Stimulated activated naive CD8-positive, alpha-beta T cell treated with anti-CD3 and anti-CD28 coated beads, Interleukin-15, Interleukin-2, amounts not matched to agents 100 U/mL and 50 U/mL, for 24 hours (primary cell): ENCODE measurements around the gene VSTM2A.
"Not testable (repeated sequence)": the region's sequence is repeated elsewhere in the genome, so short reads cannot be mapped to it uniquely, and the experiment has no call there.

Experiments used
- ATAC-seq: fragments of 150-1000 bp; cut with Tn5 transposase; one replicate; pipeline ENCODE4 v1.10.0; 2021
- DNase-seq: peaks from one replicate; pipeline ENCODE4 v3.0.0; 2021

The VSTM2A gene, protein sequence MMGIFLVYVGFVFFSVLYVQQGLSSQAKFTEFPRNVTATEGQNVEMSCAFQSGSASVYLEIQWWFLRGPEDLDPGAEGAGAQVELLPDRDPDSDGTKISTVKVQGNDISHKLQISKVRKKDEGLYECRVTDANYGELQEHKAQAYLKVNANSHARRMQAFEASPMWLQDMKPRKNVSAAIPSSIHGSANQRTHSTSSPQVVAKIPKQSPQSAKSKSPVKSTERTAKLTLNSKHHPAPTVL

DNA sequence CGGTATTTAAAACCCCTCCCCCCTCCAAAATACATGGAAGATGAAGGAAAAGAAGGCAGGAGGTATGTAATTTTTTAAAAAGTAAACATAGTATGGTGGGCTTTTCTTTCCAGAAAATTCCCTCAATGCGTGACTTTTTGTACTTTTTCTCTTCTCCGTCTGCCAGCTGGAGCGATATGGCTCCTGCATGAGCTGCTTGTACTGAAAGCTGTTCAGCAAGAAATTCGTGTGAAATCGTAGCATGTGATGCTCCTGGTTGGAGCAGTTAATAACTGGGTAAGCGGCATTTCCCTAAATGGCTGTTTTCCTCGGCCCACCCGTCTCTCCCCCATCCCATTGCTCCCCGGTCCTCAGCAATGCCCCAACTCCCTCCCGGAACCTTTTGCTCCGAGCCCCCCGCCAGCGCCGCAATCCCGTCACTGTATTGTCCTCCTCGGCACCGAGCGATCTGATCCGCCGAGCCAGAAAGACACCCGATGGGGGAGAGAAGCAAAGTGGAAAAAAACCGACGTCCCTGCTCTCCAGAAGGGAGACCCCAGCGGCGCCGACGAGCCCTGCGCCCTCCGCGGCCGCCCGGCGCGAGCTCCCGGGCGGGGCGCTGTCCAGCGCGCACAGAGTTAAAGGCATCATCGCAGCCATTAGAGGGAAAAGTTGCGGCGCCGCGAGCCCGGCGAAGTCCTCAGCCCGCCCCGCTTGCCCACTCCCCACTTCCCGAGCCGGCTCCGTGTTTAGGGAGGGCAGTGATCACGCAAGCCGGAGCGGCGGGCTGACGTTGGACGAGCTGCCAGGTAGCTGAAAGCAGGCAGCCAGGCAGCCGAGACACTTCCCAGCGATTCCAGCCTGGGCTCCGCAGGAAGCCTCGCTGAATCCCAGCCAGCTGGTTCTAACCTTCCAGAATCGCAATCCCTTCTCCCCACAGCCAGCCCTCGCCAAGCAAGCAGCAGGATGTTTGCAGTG lies at the start of gene VSTM2A:
VSTM2A (plus strand) TSS at position 707 of the 957 bp plus-strand sequence. CDS start 356 bp downstream, outside the sequence.
- DNase-seq (no peak), ATAC-seq (no peak)

DNA sequence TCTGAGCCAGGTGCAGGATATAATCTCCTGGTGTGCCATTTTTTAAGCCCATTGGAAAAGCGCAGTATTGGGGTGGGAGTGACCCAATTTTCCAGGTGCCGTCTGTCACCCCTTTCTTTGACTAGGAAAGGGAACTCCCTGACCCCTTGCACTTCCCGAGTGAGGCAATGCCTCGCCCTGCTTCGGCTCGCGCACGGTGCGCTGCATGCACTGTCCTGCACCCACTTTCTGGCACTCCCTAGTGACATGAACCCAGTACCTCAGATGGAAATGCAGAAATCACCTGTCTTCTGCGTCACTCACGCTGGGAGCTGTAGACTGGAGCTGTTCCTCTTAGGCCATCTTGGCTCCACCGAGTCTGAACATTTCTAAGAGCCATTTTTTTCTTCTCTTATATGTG lies 37.6 kb upstream of the VSTM2A start:
- not testable (repeated sequence) for ATAC-seq, DNase-seq

DNA sequence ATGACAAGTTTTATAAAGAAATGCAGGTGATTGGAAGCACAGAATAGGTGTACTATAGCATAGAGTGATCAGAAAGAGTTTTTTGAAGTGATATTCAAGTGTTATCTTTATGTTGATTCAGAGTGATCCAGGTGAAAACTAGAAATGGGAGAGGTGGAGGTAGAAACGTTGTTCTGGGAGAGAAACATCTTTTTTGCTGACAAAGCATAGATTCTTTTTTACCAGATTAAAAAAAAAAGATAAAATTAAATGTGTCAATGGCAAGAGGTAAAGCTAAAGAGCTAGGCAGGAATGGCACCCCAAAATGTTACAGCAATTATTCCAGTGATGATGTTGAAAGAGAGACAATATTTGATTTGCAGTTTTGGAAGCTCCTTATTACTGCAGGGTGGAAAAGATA lies 12.6 kb upstream of the VSTM2A start:
- DNase-seq (no peak), ATAC-seq (no peak)

DNA sequence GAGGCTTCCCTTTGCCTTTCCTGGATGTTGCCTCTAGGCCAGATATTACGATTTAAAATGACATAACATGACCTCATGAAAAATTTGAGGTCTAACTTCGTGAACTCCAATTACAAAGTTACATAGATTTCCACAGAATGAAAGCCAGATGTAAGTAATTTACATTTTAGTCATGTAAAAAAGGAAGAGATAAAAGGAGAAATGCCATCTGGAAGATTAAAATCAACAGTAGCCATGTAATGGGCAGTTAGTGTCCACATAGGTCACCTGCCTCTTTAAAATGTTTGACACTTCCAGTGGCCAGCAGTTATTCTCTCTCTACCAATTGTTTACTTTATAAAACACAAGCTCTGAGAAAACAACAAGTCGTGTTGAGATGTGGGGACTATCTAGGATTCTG lies 4.1 kb upstream of the VSTM2A start:
- DNase-seq (no peak), ATAC-seq (no peak)

DNA sequence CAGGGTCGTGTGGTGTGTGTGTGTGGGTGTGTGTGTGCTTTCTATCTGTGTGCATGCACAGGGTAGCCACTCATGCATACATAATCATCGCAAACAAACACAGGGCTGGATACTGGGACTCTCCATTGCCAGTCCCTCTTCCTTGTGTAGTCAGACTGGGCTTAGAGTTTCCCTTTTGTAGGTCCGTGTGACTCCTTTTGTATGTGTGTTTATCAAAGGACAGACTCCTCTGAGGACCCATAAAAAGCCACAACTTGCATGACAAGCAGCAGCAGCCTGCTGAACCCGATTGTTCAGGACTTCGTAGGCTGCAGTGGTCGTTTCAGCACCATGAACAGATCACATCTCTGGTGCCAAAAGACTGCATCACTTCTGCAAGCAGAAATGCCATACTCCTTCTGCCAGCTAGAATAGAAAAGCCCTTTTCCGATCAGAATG lies 895 bp downstream of the VSTM2A start:
- no peak for ATAC-seq
- no peak for DNase-seq

DNA sequence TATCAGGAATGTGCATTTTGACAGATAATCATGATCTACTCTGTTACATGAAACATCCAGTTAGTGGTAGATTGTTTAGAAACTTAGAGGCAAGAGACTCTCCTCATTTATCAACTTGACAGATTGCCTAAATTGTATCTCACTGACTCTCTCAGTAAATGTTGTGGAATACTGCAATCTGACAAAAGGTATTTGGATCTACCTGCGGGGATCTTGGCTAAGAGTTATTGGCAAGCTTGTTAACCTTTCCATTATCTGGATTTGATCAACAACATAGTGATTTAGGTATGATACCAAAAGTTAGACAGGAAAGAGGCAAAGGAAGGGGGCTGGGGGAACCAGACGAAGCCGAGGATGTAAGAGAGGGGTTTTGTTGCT lies 2.0 kb downstream of the VSTM2A start:
- DNase-seq, result no peak
- ATAC-seq, result no peak

DNA sequence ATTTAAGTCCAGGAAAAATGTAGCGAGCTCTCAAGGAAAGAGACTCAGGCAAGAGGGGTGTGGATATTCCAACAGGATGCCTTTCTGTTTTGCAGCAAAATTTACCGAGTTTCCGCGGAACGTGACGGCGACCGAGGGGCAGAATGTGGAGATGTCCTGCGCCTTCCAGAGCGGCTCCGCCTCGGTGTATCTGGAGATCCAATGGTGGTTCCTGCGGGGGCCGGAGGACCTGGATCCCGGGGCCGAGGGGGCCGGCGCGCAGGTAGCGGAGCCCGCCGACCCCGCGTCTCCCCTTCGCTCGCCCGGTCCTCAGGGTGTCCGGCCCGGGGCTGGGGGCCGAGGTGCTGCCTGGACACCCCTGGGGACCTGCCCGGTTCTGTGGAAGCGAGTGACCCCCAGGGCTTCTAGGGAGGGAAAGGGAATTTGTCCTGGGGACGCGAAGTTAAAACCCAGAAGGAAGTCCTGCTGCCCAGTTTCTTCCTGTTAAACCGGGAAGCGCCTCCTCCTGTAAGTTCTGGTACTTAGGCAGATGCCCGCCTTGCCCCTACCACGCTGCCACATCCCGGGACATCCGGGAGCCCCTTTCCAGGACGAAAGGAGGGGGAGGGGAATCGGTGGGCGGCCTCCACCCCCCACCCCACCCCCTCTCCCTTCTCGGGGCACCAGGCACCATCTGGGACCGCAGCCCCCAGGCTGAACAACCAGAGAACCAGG lies 2.5 kb downstream of the VSTM2A start:
- no peak for ATAC-seq
- no peak for DNase-seq

DNA sequence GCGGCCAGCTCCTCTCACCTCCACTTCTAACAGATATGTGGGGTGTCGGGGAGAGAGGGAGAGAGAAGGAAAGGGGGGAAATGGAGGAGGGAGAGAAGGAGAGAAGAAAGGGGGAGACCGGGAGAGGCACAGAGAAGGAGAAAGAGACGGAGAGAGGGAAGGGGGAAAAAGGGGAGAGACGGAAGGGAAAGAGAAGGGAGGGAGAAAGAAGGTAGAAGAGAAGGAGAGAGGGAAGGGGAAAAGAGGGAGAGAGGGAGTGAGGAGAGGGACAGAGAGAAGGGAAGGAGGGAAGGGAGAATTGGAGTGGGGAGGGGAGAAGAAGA lies 3.0 kb downstream of the VSTM2A start:
- DNase-seq (no peak), ATAC-seq (no peak)

DNA sequence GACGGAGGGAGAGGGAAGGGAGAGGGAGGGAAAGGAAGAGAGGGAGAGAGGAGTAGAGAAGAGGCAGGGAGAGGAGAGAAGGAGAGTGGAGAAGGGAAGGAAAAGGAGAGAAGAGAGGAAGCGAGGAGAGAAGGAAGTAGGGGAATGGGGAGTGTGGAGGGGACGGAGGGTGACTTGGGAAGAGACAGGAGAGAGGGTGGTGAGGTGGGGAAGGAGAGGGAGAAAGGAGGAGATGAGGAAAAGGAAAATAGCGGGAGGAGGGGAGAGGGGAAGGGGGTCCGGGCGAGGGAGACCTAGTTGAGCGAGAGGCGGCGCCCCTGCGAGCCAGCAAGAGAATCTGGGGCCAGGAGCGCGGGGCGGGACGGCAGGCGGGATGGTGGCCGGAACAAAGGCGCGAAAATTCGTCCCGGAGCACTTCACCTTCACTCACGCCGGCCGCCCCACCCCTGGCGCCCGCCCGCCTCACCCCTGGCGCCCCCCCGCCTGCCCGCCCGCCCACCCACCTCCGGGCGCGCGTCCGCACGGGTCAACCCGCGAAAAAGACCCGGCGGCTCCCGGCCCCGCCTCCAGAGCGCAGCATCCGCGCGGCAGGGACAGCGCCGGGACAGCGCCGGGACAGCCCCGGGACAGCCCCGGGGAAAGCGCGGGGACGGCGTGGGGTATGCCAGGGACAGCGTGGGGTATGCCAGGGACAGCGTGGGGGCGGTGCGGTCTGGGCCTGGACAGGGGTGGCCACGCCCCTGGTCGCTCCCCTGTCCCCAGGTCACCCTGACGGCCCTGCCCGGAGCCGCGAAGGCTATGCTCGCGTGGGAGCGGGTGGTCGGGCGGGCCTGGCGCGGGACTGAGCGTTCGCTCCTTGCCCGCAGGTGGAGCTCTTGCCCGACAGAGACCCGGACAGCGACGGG lies 4.2 kb downstream of the VSTM2A start:
- ATAC-seq (peak; percentile 23), DNase-seq (no peak)

DNA sequence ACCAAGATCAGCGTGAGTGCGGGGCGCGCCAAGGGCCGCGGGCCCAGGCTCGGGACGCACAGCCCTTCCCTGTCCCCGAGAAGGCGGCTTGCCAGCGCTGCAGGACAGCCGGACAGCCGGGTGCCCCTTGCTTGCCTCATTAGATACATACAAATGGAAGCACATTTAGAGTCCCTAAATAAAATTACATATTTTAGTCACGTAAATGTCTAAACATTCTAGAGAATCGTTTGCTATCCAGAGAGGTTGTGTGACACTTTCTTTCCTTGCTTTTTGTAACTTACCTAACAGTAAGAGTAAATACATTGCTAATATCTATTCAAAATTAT lies 4.8 kb downstream of the VSTM2A start:
- no peak for ATAC-seq
- no peak for DNase-seq

DNA sequence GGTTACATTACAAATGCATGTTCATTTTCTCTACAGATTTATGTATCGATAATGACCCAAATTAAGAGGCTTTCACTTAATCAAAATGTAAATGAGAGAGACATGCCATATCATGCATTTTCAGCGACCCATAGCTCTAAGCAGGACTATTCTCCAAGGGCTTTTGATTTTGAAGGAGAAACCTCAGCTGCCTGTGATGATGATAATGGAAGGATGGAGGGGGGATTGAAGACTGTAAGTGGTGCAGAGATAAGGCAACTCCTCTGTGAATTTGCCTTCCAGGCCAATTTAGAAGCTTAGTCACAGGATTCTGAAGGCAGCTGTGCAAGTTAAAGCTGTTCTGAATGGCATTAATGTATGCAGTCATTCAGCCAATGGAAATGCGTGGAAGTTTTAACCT lies 8.3 kb downstream of the VSTM2A start:
- ATAC-seq (no peak), DNase-seq (no peak)

DNA sequence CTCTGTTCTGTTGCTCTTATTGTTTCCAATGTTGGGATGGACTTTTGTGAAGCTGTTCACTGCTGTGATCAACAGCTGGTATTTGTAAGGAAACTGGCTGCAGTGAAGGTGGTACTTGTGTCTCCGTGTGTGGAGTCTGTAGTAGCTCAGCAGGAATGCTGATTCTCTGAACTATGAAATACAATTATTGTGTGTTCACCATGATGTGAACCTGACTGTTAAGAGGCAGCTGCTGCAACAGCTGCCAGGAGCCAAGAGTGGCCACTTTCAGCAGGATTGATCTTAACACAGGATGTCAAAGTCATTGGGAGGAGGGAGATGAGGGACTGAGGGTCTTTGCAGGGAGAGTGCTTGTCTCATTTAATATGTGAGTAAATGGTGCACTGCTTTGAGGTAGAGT lies 13.9 kb downstream of the VSTM2A start:
- DNase-seq, result no peak

DNA sequence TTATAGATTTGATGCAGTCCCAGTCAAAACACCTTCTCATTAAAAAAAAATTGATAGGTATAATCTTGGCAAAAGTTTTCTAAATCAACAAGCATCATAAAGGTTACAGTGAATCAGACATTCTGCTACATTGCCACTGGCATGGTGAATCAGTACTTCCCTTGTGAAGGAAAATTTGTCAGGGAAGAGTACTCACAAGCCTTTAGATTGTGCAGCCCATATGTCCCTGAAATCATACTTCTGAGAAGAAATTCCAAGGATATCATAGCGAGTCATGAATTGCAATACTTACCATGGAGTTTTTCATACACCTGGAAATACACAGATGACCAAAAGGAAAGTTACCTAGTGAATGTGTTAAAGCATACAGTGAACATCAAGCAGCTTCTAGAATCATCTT lies 17.2 kb downstream of the VSTM2A start:
- ATAC-seq (no peak), DNase-seq (no peak)

More for the DNA sequence above, 13.9 kb downstream of the VSTM2A start:
- no peak for ATAC-seq

DNA sequence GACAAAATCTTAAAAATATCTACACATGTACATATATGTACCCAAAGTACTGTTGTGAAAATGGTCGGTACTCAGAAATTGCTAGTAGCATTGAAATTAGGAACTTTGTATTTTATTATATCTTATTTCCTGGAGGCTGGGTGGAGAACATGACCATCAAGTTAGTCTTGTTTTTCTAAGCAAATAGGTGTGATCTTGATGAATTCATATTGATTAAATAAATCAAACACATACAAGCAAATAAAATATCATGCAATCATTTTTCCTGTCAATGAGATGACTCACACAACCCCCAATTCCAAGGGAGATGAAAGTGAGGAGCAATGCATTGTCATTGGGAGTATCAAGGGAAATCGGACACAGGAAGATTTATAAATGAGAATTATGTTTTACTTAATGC lies 18.0 kb downstream of the VSTM2A start:
- no peak for DNase-seq

DNA sequence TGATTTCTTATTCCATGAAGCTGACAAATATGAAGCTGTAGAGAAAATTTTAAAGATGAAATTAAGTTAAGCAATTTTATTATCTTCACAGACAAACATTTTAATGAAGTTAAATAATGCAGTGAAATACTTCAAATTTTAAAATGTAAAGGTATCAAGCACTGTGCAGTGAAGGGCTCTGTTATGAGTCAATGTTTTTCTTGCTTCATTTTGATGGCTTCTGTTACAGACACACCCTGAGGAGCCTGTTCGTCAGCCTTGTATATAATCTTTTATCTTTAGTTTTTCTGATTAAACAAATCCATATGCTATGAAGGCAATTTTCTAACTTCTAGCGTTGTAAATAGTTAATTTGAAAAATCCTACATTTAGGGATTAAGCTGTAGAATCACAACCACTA lies 18.5 kb downstream of the VSTM2A start:
- ATAC-seq, result no peak
- no peak for DNase-seq

More for the DNA sequence above, 18.0 kb downstream of the VSTM2A start:
- ATAC-seq, result no peak

DNA sequence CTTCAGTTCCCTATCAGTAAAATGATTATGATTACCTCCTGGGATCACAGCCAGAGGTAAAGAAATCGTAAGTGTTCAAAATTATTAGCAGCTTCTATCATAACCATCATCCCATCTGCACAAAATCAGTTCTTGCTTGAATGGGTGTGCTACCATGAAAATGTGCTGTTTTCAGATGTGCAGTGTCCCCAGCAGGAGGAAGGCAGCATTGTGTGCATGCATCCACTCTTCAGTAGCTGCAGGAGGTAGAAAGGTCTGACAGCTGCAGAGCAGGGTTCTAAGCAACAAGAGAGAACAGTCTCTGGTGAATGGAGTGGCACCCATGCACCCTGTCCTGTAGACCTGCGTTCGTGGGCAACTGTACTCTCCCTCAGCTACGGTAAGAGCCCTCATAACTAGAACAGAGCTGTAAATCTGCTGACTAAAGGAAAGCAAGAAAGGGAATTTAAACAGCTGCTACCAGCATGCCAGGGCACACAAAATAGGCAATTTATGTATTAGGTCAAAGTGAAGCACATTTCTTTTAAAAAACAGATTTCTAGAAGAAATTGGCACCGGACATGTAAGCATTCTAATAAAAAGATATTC lies 21.2 kb downstream of the VSTM2A start:
- no peak for ATAC-seq
- no peak for DNase-seq

DNA sequence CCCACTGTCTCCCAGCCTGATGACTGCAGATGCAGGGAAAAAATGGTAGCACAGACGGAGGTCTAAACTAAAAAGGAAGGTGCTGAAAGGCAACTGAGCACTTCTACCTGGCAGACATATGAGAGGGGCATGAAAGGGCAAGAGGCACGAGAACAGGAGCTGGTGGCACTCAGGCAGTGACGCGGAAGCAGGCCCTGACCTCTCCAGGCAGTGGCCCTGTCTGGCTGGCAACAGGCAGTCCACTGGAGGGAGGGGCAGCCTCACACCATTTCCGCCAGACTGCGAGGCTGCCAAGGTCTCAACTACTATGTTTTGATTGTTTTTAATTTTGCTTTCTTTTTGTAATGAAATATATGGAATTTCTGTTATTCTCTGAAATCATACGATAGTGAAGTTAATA lies 23.3 kb downstream of the VSTM2A start:
- DNase-seq, result no peak
- no peak for ATAC-seq

DNA sequence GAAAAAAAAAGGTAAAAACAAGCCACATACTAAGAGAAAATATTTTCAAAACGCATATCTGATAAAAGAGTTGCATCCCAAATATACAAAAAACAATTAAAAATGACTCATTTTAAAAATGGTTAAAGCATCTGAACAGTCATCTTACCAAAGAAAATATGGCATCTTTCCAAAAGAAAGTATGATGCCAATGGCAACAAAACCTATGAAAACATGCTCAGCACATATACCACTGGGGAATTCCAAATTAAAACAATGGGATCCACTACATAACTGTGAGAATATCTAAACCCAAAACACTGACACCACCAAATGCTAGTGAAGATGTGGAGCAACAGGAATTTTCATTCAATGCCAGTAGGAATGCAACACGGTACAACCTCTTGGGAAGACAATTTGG lies 39.3 kb downstream of the VSTM2A start:
- no peak for DNase-seq
- no peak for ATAC-seq

DNA sequence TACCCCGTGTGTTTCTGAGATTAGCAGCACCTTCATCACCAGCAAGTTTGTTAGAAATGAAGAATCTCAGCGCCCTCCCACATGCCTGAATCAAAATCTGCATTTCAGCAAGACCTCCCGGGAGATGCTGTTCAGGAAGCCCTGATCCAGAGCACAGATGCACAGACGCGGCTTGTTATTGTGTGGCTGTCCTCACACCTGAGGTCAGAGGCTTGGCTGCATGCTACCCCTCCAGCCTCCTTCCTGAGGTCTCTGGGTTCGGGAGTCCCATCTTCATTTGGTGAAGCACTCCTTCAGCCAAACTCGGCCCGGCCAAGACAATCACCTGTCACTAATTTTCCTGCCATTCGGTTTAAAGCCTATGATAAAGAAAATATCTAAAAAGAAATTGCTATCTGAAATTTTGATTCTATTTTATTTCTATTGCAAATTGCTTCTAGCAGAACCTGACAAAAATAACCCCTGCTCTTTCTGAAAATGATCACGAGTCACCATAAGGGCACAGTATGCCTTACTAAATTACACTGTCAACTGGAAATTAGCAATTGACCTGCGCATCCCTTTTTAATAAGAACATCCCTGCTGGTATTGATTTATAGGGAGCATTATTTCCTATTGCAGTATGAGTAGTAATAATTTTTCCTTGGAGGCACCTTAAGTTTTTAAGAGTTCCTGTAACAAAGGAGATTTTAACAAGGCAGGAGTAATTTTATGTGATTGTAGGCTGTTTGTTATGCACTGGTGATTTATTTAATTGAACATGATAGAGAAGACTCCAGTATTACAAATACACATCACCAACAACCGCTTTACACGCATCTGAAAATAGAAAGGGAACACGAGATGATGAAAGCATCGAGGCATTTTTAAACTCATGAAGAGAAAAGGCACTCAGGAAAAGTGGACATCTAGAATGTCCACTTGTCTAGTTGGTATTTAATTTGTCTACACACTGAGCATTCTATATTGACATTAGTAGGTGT lies 49.5 kb downstream of the VSTM2A start:
- ATAC-seq (no peak), DNase-seq (no peak)

DNA sequence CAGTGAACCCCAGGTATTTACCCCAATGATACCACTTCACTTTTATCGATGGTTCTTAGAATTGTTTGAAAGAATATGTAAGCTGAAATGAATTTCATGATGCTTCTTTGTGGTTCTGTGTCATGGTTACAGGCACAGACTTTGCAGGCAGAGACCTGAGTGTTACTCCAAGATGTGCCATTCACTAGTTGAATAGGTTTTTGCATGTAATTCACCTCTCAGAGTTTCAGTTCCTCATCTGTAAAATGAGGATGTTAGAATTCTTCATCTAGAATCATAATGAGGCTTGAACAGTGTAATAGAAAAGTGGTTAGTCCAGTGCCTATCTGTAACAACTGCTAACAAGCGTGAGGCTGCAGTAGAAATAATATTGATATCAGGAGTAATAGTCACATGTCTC lies 54.6 kb downstream of the VSTM2A start:
- ATAC-seq, result no peak

More for the DNA sequence above, 54.6 kb downstream of the VSTM2A start:
- DNase-seq, result no peak
